T-helper 22 cell (primary cell): Measurements from ENCODE around the gene ACSM5.

Source experiments
- DNase-seq: peaks from one replicate; pipeline ENCODE4 v3.0.0-alpha.2; 2020; ENCODE audit warnings: low read depth

Gene ACSM5, protein sequence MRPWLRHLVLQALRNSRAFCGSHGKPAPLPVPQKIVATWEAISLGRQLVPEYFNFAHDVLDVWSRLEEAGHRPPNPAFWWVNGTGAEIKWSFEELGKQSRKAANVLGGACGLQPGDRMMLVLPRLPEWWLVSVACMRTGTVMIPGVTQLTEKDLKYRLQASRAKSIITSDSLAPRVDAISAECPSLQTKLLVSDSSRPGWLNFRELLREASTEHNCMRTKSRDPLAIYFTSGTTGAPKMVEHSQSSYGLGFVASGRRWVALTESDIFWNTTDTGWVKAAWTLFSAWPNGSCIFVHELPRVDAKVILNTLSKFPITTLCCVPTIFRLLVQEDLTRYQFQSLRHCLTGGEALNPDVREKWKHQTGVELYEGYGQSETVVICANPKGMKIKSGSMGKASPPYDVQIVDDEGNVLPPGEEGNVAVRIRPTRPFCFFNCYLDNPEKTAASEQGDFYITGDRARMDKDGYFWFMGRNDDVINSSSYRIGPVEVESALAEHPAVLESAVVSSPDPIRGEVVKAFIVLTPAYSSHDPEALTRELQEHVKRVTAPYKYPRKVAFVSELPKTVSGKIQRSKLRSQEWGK

DNA sequence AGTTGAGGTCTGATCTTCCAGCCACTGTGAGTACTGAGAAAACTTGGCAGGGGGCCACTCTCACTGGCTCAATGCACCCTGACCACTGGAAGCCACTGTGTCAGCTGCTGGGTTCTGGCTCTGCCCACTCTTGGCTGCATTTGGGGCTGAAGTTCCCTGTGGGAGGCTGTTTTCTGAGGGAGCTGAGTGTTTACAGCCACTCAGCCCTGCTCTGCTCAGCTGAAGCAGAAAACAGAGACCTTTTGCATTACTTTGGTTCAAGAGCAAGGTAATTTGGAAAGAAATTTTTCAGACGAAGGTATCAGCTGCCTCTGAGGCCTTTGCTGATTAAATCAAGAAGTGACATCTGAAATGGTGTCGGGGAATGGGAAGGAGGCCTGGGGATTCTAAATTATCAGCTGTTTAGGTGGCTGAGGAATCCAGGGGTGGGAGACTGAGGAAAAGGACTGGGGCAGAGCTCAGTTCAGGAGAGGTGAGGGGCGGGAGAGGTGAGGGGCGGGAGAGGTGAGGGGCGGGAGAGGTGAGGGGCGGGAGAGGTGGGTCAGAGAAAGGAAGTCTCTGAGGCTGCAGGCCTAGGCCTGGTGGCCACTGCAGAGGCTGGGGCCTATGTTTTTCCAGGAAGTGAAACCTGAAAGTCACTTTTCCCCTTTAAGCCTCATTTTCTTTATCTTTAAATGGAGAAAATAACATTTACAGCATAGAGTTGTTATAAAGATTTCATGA is at the start of gene ACSM5:
Gene ACSM5, plus strand, starts transcription at position 137 of the 723 bp plus-strand sequence. CDS start 1,951 bp downstream, outside the sequence.
- DNase-seq, result no peak

DNA sequence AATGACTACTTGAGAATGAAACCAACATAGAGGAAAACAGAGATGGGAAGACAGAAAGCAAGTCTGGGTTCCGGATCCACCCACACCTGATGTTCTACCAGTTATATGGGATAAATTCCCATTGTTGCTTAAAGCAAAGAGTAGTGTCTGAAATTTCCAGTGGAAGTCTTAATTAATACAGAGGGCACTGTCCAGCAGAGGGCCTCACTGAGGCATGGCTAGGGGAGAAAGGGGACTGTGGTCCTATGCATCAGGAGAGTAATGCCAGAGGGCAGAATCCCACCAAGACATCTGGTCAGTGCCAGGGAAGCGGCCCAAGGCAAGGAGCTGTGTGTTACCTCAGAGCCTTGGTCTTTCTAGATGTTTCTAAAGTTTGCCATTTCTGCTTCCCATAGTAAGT is 49.3 kb upstream of the ACSM5 start:
- DNase-seq, result no peak

DNA sequence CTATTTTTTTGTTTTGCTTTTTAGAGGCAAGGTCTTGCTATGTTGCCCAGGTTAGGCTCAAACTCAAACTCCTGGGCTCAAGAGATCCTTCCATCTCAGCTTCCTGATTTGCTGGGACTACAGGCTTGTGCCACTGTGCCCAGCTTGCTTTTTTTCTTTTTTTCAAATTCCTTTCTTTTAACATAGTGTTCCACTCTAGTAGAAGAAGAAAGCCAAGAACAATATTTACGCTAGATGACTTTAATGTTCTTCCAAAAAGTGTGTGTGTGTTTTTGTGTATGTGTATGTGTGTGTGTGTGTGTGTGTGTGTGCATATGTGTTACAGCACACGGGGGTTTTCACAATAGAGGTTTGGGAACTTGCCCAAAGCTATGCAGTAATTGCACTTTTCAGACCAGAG is 46.1 kb upstream of the ACSM5 start:
- DNase-seq, result no peak

DNA sequence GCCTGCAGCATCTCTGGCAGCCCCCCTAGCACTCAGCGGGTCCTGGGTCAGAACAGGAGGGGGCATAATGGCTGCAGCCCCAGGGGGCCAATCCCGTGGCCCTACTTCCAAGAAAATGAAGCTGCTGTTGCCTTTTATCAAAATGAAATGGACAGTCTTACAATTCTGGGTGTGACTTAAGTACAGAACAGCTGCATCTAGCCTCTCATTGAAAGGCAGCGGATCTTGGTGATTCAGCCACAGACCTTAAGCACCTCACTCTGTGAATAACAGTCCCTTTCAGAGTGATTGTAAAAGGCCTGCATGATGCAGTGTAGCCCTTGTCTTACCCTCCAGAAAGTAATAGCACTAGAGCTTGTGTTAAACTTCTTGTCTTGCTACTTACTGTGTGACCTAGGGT is 45.3 kb upstream of the ACSM5 start:
- DNase-seq, result no peak

DNA sequence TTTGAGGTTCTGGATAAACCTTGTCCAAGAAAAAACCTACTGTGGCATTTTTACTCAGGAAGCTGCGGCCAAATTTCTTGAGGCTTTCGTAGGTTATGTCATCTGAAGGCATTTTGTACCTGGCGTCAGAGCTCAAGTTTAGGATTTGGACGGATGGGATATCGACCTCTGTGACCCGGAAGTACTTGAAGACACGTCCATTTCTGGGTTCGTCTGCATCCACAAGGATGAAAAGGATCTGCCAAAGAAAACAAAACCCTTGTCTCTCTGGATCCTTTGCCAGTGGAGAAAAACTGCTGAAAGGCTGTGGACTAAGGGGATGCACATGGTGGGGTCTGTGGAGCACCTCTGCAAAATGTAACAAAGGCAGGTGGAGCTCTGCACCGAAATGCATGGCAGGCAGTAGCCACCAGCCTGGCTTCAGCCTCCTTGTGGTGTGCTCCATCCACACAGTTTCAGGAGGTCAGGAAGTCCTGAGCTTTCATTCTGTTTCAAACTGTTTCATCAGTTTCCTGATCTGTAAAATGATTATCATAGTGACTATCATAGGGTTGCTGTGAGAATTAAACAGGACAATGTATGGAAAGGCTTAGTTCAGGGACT is 39.8 kb upstream of the ACSM5 start:
- no peak for DNase-seq

DNA sequence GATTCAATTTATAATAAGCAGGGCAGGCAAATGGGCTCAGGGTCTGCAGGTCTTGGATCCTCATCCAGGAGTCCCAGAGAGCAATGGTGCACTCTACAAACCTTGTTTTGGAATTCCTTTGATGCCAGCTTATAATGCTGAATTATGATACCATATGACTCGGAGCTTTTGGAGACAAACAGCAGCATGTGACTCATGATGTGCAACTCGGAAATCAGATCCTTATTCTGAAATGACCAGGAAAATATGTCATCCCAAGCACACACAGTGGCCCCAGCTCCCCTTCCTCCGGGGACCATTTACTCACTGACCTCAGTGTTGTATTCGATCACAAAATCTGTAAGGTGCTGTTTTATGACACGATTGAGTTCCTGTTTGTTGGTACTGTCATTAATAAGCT is 36.6 kb upstream of the ACSM5 start:
- DNase-seq, result no peak

DNA sequence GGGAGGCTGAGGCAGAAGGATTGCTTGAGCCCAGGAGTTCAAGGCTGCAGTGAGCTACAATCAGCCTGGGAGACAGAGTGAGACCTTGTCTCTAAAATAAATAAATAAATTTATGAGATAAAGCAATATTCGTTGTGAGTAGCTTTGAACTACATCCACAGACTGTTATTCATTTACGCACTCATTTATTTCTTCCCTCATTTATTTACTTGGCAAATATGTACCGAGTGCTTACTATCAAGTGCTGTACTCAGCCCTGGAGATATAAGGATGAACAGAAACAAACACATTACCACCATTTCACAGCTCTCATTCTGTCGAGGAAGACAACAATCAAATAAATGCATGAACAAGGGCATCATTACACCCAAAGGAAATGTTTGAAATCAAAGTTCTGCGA is 32.2 kb upstream of the ACSM5 start:
- DNase-seq, result no peak

DNA sequence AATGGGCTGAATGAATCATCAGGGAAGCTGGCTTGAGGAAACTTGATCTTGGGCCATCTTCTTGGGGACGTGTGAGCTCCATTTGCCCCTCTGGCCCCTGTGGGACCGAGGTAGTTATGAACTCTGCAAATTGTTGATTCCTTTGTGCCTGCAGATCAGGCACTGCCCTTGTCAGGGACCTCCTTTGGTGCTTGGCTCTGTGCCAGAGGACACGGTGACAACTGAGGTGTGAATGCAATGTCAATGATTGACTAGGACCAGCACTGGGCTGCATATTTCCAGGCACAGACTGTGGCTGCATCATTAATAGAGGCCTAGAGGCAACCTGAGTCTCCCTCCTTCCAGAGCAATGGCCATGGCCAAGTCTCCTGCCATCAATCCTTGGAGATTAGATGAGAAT is 28.6 kb upstream of the ACSM5 start:
- no peak for DNase-seq

DNA sequence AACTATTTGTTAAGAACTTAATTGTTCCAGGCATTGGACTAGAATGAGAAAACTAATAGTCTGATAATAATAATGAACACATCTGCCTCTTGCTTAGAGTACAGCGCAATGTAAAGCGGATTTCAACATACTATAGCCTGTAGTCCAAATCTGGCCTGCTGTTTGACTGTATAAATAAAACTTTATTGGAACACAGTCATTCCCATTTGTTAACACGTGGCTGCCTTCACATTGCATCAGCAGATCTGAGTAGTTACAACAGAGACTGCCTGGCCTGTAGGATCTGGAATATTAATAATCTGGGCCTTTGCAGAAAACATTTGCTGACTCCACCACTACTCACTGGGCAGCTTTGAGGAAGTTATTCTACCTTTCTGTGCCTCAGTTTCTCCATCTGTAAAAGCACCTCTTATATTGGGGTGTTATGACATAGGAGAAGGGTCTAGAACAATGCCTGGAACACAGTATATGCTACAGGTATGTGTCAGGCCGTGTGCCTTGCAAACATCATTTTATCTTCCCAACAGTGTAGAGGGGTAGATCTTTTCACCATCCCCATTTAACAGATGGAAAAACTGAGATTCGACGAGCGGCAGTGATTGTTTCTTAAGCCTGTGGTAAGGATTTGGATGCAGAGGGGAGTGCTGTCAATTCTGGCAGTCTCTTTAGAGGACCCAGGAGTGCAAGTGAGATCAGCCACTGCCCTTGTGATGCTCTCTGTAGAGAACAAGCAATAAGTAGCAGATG is 27.0 kb upstream of the ACSM5 start:
- no peak for DNase-seq

DNA sequence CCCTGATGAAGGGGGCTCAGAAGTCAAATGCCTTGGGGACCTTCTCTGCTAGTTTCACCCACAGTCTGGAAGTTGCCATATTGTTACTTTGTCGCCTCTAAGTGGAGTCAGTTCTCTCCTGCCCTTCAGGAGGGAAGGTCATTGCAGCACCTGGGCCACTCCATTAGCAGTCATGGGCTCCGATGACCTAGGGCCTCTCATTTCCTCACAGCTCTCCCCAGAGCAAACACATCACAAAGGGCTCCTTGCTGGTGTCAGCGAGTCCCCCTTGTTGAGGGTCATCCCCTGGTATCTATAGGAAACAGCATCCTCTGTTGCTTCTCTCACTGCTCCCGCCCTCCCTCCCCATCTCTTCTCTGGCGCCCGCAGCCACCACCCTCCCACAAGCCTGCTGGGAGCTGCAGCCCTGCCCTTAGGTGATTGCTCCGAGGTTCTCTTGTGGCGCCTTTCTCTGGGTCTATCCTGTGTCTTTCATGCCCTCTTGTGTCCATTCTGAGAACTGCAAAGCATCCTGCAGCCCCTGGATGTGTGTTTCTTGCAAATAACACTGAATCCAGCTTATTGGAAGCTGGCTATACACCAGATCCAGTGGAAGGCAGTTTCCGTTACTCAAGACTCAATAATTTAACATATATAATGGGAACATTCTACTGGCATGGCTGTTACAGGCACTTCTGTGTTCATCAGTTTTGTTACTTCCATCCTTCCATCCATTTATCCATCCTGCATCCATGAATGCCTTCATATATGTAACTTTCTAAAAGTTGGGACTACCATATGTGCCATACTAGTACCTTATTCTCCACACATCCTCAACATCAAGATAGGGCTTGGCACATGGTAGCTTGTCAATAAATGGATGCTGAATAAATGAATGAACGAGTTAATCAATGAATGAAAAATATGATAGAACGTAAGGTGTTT is 26.0 kb upstream of the ACSM5 start:
- DNase-seq, result no peak

DNA sequence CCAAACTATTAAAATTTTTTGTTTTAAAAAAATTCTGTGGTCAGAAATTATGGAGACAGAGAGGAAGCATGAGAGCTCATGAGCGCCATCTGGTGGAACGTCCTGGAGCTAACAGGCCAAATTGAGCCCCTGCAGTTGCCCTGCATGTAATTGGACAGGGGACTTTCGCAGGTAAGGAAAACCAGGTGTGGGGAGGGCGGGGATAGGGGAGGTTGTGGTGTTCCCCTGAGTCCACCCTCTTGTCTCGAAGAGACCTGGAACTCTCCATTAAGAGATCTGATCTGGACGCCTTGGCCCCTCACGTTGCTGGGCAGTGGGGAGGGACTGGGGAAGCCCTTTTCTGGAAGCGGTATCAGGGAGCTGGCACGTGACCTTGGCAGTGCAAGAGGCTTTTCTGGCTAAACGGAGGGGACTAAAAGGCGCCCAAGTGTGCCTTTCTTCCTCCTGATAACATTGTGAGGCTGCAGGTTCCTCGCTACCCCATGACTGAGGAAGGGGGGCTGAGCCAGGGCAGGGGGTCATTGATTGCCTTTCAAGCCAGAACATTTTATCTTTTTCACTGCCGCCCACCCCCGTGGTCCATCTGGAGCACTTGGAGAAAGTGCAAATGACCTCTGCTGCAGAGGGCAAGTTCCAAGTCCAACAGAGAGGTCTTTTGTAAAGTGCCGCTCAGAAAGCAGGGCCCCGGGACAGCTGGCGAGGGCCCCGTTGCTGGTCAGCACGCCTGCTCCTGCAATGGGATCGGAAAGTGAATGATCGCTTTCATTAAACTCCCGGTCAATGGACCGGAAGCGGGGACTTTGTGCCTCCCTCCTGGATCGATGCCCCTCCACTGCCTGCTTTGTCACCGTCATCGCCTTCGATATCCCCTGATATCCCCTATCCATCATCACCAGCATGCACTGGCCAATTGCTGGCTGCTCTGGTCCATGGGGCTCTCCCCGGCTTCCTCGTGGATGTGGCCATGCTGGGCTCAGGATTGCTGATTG is 23.2 kb upstream of the ACSM5 start:
- DNase-seq, result no peak

DNA sequence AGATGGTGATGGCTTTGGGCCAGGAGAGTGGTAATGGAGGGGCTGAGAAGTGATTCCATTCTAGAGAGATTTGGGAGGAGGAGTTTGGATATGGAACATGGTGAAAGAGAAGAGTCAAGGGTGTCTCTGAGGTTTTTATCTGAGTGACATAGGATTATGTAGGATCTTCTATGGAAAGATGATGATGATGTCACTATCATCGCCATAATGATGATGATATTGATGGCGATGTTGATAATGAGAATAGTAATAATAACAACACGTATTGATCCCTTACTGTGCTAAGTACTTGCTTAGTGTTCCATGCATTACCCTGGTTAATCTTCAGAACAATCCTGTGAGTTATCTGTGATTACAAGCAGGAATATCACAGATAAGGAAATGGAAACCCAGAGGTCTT is 21.4 kb upstream of the ACSM5 start:
- DNase-seq, result no peak

DNA sequence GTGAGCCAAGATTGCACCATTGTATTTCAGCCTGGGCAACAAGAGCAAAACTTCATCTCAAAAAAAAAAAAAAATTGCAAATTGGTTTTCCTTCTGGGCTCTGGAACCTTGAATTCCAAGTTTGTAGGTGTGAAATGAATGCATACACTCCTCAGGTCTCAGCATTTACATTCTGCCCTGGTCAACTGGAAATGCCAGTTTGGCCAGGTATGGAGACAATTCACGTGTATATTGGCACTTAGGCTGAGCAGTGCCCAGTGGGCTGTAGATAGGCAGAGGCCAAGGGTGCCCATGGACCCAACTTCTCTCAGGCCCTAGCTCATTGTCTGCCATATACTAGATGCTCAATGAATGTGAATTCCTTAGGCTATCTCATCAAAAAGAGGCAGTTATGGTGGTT is 20.5 kb upstream of the ACSM5 start:
- DNase-seq, result no peak

DNA sequence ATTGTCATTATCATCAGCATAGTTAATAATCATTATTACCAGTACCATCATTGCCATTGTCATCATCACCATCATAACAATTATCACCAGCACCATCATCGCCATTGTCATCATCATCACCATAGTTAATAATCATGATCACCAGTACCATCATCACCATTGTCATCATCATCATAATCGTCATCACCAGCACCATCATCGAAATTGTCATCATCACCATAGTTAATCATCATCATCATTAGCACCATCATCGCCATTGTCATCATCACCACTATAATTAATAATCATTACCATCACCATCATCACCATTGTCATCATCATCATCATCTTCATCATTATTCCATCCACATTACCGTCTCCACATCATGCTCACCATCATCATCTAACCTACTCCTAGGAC is 18.3 kb upstream of the ACSM5 start:
- DNase-seq, result no peak

DNA sequence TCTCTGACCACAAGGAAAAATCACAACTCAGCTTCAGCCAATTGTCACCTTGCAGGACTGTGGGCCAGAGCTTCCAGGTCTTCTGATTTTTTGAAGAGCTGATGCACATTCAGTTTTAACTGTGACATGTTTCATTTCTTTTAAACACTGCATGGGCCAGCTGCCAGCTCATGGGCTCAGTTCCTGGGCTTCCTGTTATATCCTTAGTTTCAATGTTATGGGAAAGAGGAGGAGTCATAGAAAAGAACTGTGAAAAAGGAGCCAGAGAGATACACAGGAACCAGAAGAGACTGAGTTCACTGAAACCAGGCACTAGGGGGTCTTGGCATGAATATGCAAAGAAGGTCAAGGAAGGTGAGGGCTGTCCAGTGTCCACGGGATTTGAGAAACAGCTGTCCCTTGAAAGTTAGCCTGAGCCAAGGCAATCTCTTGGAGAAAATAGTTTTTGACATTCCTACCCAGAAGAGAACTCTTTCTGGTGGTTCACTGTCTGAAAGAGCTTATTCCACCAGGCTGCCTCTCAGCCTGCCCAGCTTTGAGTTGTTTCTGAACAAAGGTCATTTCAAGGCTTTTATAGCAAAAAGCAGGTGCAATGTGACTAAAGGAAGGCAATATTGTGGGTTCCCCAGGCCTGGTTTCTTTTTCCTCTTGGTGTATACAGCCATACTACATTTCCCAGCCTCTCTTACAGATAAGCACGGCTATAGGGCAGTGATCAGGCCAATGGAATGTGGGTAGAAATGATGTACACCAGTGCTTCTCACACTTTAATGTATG is 15.3 kb upstream of the ACSM5 start:
- DNase-seq, result no peak

DNA sequence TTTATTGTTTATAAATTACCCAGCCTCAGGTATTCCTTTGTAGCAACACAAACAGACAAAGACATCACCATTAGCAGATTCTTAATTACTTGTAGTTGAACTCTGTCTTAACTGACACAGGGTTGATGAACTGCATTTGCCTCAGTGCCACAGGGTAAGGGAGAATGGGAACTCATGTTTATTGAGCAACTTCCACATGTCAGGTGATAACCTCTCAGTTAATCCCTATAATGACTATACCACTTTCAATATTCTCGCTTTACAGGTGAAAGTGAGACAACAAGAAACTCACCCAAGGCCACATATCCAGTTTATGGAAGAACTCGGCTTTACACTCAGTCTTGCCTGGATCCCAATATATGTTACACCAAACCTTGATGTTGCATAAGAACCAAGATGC is 13.4 kb upstream of the ACSM5 start:
- no peak for DNase-seq

DNA sequence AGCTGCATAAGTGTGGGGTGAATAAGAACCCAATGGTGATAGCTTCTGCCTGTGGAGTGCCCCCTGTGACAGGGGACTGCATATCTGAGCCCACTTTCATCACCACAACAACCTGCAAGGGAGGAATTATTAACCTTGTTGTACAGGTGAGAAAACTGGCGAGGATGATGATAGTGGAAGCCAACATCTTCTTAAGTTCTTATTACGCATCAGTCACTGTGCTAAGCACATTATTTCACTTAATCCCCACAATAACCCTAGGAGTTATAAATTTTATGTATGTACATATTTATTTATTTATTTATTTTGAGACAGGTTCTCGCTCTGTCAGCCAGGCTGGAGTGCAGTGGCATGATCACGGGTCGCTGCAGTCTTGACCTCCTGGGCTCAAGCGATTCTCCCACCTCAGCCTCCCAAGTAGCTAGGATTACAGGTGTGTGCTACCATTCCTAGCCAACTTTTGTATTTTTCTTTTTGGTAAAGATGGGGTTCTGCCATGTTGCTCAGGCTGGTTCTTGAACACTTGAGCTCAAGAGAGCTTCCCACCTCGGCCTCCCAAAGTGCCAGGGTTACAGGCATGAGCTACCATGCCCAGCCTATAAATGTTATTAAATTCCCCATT is 12.4 kb upstream of the ACSM5 start:
- DNase-seq, result no peak

DNA sequence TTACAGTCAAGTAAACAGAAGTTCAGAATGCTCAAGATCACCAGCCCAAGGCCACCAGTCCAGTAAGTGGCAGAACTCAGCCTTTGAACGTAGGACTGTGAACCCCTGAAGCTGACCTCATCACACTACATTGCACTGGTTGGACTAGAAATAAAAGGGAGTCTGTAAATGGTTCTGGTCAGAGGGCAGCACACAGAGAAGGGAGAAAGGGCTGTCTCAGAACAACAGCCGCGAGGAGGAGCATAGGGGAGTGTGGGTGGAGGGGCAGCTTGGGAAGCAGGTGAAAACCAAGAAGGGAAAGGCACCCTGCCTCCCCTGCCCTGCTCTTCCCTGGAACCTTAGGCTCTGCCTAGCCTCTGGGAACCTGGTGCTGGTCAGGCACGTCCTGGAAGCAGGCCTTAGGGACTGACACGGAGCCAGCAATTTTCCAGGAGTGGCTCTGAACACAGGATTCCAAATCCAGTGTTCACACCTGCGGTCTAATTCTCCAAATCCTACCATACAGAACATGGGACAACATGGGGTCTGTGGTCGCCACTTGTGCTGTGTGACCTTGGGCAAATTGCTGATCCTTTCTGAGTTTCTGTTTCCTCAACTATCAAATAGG is 11.8 kb upstream of the ACSM5 start:
- DNase-seq, result no peak
